IPS-NIHi7 (cell line): ENCODE results near the gene MTA2.
"Not testable (repeated sequence)": the region's sequence is repeated elsewhere in the genome, so short reads cannot be mapped to it uniquely, and the experiment has no call there.

Source experiments
- DNase-seq: peaks from one replicate; pipeline ENCODE4 v3.0.0; 2012; ENCODE audit warnings: mixed read lengths; ENCODE audit errors: extremely low spot score

The MTA2 gene

DNA sequence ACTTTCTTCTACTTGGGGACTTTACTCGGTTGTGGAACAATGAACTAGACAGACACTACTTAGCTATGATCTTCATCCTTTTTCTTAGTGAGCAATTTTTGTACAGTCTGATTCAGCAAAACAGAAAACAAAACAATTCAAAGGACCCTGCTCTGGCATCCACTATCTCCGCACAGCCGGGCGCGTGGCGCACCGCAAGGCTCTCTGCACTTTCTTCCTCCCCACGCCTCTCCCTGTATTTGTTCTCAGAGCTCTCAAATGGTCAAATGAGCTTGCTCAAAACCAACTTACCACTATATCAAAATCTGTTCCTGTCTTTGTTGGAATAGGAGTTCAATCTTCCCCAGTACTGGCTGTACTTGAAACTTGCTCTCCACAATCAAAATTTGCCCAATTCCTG is 35.4 kb downstream of the MTA2 start:
- no peak for DNase-seq

- no peak for DNase-seq
These were observed 36.4 kb downstream of the MTA2 start for GRCh38 chr11:62565100-62565802.

DNA sequence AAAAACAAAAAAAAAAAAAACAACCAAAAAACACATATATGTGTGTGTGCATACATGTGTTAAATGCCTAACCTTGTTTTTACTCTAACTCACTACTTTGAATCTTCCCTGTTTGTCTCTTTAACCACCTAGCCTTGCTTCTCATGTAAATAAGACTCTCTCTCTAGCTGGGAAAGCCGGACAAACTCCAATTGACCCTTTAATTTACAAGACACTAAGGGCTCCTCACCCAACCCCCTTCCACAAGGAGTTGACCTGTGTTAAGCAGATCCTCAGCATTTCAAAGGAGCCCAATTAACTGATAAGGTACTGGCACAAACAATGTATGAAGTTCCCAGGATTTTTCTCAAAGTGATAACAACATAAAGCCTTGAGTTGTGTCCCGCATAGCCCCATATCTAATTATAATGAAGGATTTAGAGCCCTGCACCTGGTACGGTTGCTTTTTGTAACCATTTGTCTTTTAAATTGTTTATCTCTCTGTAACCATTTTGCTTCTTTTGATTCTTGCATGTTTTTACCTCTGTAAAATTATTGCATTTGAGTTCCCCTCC is 39.9 kb downstream of the MTA2 start:
- not testable (repeated sequence) for DNase-seq

DNA sequence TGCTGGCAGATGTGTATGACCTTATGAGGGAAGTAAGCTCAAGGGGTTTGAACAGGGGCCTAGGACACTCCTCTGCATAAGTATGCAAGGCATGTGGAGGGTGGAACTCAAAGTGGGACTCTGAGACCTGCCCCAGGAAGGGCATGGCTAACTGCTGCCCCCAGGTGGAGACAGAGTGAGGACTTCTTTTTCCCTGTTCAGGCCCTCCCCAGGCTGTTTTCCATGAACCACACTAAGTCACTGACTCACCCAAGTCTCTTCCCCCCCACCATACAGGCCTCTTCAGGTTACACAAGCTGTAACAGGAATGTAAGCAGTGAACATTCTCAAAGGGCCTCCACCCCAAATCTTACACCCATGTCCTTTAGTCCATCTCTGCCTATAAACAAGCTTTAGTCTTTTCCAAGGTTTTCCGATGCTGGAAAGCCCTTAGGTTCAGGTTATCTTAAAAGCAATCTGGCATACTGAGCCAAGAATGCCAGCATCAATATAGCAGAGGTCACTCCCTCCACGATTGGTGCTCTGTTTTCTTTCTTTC is 41.0 kb downstream of the MTA2 start:
- peak; percentile 75 for DNase-seq

GRCh38 chr11:62559626-62560025 is 42.0 kb downstream of the MTA2 start:
- not testable (repeated sequence) for DNase-seq

DNA sequence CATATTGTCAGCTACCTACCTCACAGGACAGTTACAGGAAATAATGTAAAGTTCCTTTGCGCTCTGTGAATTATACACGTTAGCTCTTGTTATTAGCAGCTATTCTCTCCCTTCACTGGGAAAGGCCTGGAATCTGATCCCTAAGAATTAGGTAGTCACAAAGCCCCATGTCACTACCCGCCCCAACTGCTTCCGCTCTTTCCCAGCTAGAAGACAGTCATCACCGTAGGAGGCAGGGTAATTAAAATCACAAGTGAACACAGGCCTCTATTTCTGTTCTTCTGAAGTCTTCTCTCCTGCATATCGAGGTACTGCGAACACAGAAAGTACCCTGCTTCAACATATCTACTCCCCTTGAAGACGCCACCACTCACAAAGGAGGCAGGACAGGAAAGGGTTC is 42.5 kb downstream of the MTA2 start:
- no peak for DNase-seq

DNA sequence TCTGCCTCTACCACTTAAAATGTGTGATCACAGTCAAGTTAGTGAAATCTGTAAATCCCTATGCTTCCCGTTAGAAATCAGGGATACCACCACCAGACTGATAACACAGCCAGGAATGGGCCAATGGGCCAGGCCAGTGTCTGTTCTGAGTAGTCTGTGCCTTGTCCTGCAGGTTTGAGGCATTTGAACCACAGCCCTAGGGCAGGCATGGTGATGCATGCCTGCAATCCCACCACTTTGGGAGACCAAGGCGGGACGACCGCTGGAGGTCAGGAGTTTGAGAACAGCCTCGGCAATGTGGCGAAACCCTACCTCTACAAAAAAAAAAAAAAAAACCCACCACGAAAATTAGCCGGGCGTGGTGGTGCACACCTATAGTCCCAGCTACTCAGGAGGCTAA is 43.0 kb downstream of the MTA2 start:
- no peak for DNase-seq

- DNase-seq: no peak
These were observed 44.6 kb downstream of the MTA2 start for GRCh38 chr11:62556875-62557631.

DNA sequence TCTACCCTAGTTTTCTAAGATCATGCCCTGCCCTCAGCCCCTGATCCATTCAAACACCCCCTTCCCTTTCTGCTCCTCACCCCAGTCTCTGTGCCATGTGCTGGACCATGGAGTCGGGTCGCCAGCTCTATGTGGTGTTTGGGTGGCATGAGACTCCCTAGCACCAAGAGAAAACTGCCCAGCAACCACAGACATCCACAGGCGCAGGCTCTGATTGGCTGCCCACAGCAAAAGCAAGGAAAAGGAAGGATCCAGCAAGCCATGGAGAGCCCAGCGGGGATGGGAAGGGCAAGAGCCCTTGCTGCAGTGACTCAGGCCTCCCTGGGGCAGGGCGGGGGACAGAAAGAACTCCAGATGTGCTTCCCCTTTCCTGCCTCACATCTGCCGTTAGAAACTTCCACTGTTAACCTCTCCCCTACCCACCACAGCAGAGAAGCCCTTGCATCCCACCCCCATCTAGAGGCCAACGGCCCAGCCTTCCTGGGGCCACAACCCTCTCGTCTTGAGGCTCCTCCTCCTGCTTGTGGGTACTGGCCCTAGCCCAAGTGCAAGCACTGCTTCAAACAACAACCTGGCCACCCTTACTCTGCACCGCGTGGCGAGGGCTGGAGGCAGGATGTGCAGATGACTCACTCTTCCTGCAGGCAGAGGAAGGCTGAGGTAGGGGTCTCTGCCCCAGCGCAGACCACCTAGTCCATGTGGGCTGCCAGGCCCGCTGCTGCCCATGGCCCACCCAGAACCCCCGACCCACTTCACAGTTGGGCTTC is 45.4 kb downstream of the MTA2 start:
- peak; percentile 83 for DNase-seq

DNA sequence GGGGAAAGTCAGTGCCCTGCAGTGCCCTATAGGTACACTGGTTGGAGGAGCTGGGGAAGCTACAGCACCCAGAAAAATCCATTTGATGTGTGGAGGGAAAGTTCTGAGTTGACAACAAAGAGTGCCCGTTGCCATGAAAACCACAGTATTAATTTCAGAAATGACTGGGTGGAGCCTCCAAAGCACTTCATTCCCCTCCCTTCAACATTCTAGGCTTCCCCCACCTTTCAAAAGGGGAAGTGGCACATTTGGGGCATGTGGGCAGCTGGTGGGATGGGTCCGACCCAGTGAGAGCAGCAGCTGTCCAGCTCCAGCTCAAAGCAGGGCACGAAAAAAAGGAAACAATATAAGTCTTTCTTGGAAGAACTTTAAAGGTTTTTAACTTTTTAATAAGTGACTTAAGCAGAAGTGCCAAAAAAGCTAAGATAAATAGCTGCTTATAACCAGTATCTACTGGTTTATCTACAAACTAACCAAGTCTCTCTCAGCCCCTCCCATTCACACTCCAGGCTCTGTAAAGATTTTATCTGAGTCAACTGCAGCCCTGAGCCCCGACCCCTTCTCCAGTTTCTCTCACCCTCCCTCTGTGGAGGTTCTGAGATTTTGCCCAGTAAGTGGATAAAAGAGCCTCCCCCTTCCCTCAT is 46.1 kb downstream of the MTA2 start:
- no peak for DNase-seq

DNA sequence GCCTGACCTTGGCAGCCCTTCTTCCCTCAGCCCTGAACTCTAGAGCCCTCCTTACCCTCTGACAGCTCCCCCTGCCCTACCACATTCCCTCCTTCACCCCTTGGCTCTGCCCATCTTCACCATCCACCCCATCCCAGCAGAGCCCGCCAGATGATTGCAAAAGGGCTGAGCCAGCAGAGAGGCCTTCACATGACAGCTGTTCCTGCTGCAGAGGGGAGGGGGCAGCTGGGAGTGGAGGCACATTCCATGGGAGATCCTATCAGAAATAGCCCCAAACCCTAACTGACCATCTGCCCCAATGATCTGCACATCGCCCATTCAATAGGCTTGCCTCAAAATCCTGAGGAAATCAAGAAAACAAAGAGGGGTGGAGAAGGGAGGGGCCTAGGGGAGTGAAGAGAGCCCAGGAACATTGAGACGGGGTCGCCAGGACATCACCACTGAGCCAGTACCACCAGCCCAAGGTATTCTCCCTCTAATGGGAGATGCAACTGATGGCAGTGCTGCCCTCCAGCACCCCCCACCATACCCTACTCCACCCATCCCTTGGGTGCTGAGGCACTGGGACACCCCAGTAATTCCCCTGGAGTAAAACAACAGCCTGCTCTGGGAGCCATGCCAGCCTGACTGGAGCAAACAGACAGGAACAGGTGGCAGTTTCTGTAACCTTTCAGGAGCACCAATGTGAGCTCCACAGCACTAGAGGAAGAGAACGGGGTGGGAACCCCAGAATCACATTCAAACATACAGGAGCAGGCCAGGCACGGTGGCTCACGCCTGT is 47.1 kb downstream of the MTA2 start:
- DNase-seq: no peak

GRCh38 chr11:62553839-62554361 is 47.8 kb downstream of the MTA2 start:
- no peak for DNase-seq

GRCh38 chr11:62553080-62553838 is 48.4 kb downstream of the MTA2 start:
- peak; percentile 63 for DNase-seq

DNA sequence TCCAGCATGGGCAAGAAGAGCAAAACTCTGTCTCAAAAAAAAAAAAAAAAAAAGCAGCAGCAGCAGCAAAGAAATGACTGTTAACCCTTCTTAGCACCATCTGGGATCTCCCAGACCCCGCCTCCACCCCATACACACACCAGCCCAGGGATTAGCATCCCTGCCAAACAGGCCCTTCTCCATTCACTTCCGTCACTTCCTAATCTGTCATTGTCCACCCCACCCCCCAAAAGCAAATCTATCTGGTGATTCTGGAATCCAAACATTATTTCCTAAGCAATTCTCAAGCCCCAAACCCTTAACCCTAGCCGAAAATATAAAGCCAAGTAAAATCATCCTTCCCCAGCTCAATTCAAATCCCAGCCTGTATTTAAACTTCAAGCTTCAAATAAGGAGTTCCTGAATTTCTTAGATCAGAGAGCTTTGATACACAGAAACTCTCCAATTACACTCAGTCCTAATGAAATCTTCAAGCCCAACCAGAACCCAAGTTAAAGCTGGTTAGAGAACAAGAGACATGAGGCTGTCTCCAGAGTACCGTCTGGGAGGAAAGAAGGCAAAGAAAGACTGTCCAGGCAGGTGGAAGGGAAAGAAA is 49.1 kb downstream of the MTA2 start:
- no peak for DNase-seq

DNA sequence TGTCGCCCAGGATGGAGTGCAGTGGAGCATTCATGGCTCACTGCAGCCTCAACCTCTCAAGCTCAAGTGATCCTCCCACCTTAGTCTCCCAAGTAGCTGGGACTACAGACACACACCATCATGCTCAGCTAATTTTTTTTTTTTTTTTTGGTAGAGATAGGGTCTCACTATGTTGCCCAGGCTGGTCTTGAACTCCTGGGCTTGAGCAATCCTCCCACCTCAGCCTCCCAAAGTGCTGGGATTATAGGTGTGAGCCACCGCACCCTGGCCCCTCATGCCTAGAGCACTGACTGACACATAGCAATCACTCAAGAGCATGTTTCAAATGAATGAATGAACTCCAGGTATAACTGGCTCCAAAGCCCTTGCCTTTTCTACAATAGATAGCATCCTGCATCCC is 51.2 kb downstream of the MTA2 start:
- not testable (repeated sequence) for DNase-seq

DNA sequence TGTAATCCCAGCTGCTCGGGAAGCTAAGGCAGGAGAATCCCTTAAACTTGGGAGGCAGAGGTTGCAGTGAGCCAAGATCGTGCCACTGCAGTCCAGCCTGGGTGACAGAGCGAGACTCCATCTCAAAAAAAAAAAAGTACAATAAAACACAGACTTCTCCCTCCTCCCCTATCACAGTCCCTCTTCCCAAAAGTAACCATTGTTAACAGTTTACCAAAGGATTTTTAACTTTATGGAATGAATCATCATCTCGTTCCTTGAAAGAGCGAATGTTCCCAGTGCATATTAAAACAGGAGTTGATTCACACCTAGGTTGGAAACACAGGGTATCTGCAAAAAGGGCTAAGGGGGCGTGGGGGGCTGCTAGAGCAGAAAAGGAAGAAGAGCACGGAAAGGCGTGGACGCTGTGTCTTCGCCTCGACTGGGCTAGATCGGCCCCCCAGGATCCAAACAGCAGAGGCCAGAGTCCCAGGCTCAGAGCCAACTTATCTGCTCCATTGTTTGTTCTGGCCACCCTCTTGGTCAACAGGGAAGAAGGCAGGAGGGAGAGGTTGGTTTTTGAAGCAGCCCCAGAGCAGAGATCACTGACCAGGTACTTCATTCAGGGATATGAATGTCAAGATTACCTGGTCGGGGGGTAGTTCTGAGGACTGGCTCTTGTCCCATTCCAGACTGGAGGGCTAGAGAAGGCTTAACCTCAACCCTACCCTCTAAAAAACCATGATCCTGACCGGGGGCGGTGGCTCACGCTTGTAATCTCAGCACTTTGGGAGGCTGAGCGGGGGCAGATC is 52.9 kb downstream of the MTA2 start:
- DNase-seq: no peak

- DNase-seq: no peak
These were observed 53.9 kb downstream of the MTA2 start for GRCh38 chr11:62547691-62548281.
